H9 (cell line): ENCODE measurements around the gene NKX1-2. TPM values are rescaled to one million over a fixed set of nuclear protein-coding genes. Genes with fewer than 3 reads are reported as not detected.
A peak's percentile ranks its signal among the peaks of the same experiment; 100 is the strongest.

Experiments used
- DNase-seq: peaks from one replicate; pipeline ENCODE4 v3.0.0-alpha.2; 2017
- H2AFZ ChIP-seq: one replicate; pipeline ENCODE4 v1.6.1; 2013; ENCODE audit warnings: mild to moderate bottlenecking, low read length, control low read depth, moderate library complexity
- H2AK5ac ChIP-seq: 2 replicates; pipeline ENCODE4 v1.6.1; 2013; ENCODE audit warnings: low read length, control low read depth, mixed read lengths; ENCODE audit not compliant: insufficient read length
- H2BK120ac ChIP-seq: one replicate; pipeline ENCODE4 v1.6.1; 2013; ENCODE audit warnings: low read depth, mild to moderate bottlenecking, low read length, control low read depth, inconsistent platforms; ENCODE audit not compliant: poor library complexity, severe bottlenecking
- H2BK12ac ChIP-seq: 2 replicates; pipeline ENCODE4 v1.6.1; 2013; ENCODE audit warnings: low read length, control low read depth, mixed read lengths, low read depth; ENCODE audit not compliant: insufficient read length
- H2BK15ac ChIP-seq: 2 replicates; pipeline ENCODE4 v1.6.1; 2013; ENCODE audit warnings: low read depth, low read length, control low read depth
- H2BK20ac ChIP-seq: one replicate; pipeline ENCODE4 v1.6.1; 2013; ENCODE audit warnings: low read depth, mild to moderate bottlenecking, low read length, control low read depth, inconsistent platforms; ENCODE audit not compliant: poor library complexity, severe bottlenecking
- H2BK5ac ChIP-seq: 2 replicates; pipeline ENCODE4 v1.6.1; 2013; ENCODE audit warnings: low read length, control low read depth, mixed read lengths; ENCODE audit not compliant: insufficient read length
- H3K14ac ChIP-seq: 2 replicates; pipeline ENCODE4 v1.6.1; 2013; ENCODE audit warnings: low read length, control low read depth; ENCODE audit not compliant: insufficient read depth
- H3K18ac ChIP-seq: 2 replicates; pipeline ENCODE4 v1.6.1; 2013; ENCODE audit warnings: low read depth, mild to moderate bottlenecking, mixed read lengths, low read length, control low read depth; ENCODE audit not compliant: insufficient read length
- H3K23ac ChIP-seq: 2 replicates; pipeline ENCODE4 v1.6.1; 2013; ENCODE audit warnings: low read length, control low read depth, mixed read lengths, low read depth; ENCODE audit not compliant: insufficient read length
- H3K23me2 ChIP-seq: 2 replicates; pipeline ENCODE4 v1.6.1; 2013; ENCODE audit warnings: low read depth, mild to moderate bottlenecking, mixed read lengths, low read length, control low read depth; ENCODE audit not compliant: insufficient read length, poor library complexity, severe bottlenecking
- H3K27ac ChIP-seq: 2 replicates; pipeline ENCODE4 v1.5.1; 2013; ENCODE audit warnings: low read length, control low read depth, mixed read lengths, low read depth; ENCODE audit not compliant: insufficient read length
- H3K27me3 ChIP-seq: 2 replicates; pipeline ENCODE4 v1.6.1; 2013; ENCODE audit warnings: low read length, control low read depth, inconsistent platforms; ENCODE audit not compliant: insufficient read depth
- H3K4ac ChIP-seq: 2 replicates; pipeline ENCODE4 v1.6.1; 2013; ENCODE audit warnings: low read depth, mild to moderate bottlenecking, control low read depth, inconsistent platforms, low read length, moderate library complexity
- H3K4me1 ChIP-seq: 2 replicates; pipeline ENCODE4 v1.6.1; 2013; ENCODE audit warnings: low read length, control low read depth, inconsistent platforms; ENCODE audit not compliant: insufficient read depth
- H3K4me2 ChIP-seq: 2 replicates; pipeline ENCODE4 v1.6.1; 2013; ENCODE audit warnings: low read length, control low read depth, mixed read lengths; ENCODE audit not compliant: insufficient read length, insufficient read depth
- H3K56ac ChIP-seq: 2 replicates; pipeline ENCODE4 v1.6.1; 2013; ENCODE audit warnings: low read depth, mild to moderate bottlenecking, mixed read lengths, low read length, control low read depth; ENCODE audit not compliant: insufficient read length
- H3K79me1 ChIP-seq: 2 replicates; pipeline ENCODE4 v1.6.1; 2013; ENCODE audit warnings: low read depth, mild to moderate bottlenecking, moderate library complexity, low read length, control low read depth, inconsistent platforms; ENCODE audit not compliant: insufficient read depth, poor library complexity, severe bottlenecking
- H3K79me2 ChIP-seq: 2 replicates; pipeline ENCODE4 v1.6.1; 2013; ENCODE audit warnings: low read length, control low read depth, inconsistent platforms; ENCODE audit not compliant: insufficient read depth
- H3K9ac ChIP-seq: 2 replicates; pipeline ENCODE4 v1.6.1; 2013; ENCODE audit warnings: low read length, control low read depth, mixed read lengths; ENCODE audit not compliant: insufficient read length; ENCODE audit errors: extremely low read depth
- H3K9me3 ChIP-seq: one replicate; pipeline ENCODE4 v1.6.1; 2013; ENCODE audit warnings: low read depth, low read length, inconsistent platforms; ENCODE audit not compliant: control insufficient read depth
- H3T11ph ChIP-seq: one replicate; pipeline ENCODE4 v1.6.1; 2013; ENCODE audit warnings: mild to moderate bottlenecking, low read length, control low read depth, inconsistent platforms
- H4K20me1 ChIP-seq: one replicate; pipeline ENCODE4 v1.6.1; 2013; ENCODE audit not compliant: control insufficient read depth, insufficient read length, insufficient read depth
- H4K5ac ChIP-seq: 2 replicates; pipeline ENCODE4 v1.6.1; 2013; ENCODE audit warnings: low read depth, mild to moderate bottlenecking, mixed read lengths, low read length, control low read depth; ENCODE audit not compliant: insufficient read length
- H4K8ac ChIP-seq: replicated peaks from 2 replicates; pipeline ENCODE4 v1.6.1; 2013; ENCODE audit warnings: low read length, control low read depth, mixed read lengths, low read depth; ENCODE audit not compliant: insufficient read length
- H4K91ac ChIP-seq: 2 replicates; pipeline ENCODE4 v1.6.1; 2013; ENCODE audit warnings: low read depth, mild to moderate bottlenecking, moderate library complexity, mixed read lengths, low read length, control low read depth; ENCODE audit not compliant: insufficient read length
- H3K27ac Mint-ChIP-seq, 3 experiments: 2 replicates in 2 of 3; 3 replicates in 1 of 3; pipeline ENCODE4 v1.8.0; 2020 to 2021; ENCODE audit warnings: mixed read lengths in 3 of 3, mild to moderate bottlenecking in 1 of 3, moderate library complexity in 1 of 3
- H3K27me3 Mint-ChIP-seq: 2 replicates; pipeline ENCODE4 v1.8.0; 2021; ENCODE audit warnings: low read depth, mild to moderate bottlenecking, moderate library complexity, mixed read lengths
- H3K36me3 Mint-ChIP-seq, 3 experiments: 2 replicates in 2 of 3; 3 replicates in 1 of 3; pipeline ENCODE4 v1.8.0; 2020 to 2021; ENCODE audit warnings: low read depth in 3 of 3, mixed read lengths in 3 of 3; ENCODE audit not compliant: insufficient read depth in 1 of 3
- H3K4me1 Mint-ChIP-seq, 2 experiments: 2 replicates each; pipeline ENCODE4 v1.8.0; 2020; ENCODE audit warnings: mixed read lengths in 2 of 2
- H3K4me3 Mint-ChIP-seq, 2 experiments: 2 replicates in 1 of 2; 3 replicates in 1 of 2; pipeline ENCODE4 v1.8.0; 2020 to 2021; ENCODE audit warnings: mild to moderate bottlenecking in 2 of 2, mixed read lengths in 2 of 2, moderate library complexity in 1 of 2
- H3K9me3 Mint-ChIP-seq, 2 experiments: 2 replicates in 1 of 2; 3 replicates in 1 of 2; pipeline ENCODE4 v1.8.0; 2020; ENCODE audit warnings: mild to moderate bottlenecking in 2 of 2, mixed read lengths in 2 of 2, moderate library complexity in 1 of 2
- WGBS: extraction: QIAGEN DNeasy Blood & Tissue Kit; methylation state at CpG from one replicate; pipeline ENCODE4 v1.1.7; 2013; ENCODE audit warnings: missing lambda C conversion rate, low lambda C conversion rate, mixed read lengths; ENCODE audit not compliant: insufficient read length; ENCODE audit errors: extremely low coverage; 5-methylcytosine and 5-hydroxymethylcytosine counted together
- total RNA-seq: library from RNA; stranded (reverse); gene quantifications from 2 replicates; pipeline ENCODE4 v1.2.1, GENCODE V29; 2021
- TF ChIP-seq, protein P1 (sequence below): fragments of 200-600 bp; sonication (generic); conservative IDR thresholded peaks from 3 replicates; pipeline ENCODE4 v1.8.0; 2021; ENCODE audit warnings: antibody characterized with exemption, mild to moderate bottlenecking

NKX1-2 gene
- total RNA-seq, 1 experiment from 2014 or later: 15.3 TPM

- Histone ChIP-seq H3K27me3 (no peaks in the 10 kb centered on the region), H3K4me1 (peaks cover 8% of the 10 kb centered on the region; the same call in 1 of the 2 replicates), H4K8ac (no peak overlapping the region), H3K9me3 (no peaks in the 10 kb centered on the region), H3T11ph (no peak overlapping the region), H2AK5ac (no peak overlapping the region), H2BK5ac (no peak overlapping the region), H3K4me2 (no peak overlapping the region), H2BK12ac (no peak overlapping the region), H3K23ac (no peak overlapping the region), H4K20me1 (peaks cover 3% of the 10 kb centered on the region), H3K18ac (no peak overlapping the region), H2BK120ac (no peak overlapping the region), H4K5ac (no peak overlapping the region), H2BK15ac (no peak overlapping the region), H2AFZ (no peak overlapping the region), H3K14ac (no peak overlapping the region), H4K91ac (no peak overlapping the region), H3K4ac (no peak overlapping the region), H3K56ac (no peak overlapping the region), H2BK20ac (no peak overlapping the region), H3K9ac (no peak overlapping the region), H3K79me2 (no peaks in the 10 kb centered on the region), H3K27ac (no peak overlapping the region), H3K79me1 (no peaks in the 10 kb centered on the region), H3K23me2 (no peaks in the 10 kb centered on the region)
- H3K4me3 Mint-ChIP-seq: no peak overlapping the region
- H3K27me3 Mint-ChIP-seq: peaks cover 9% of the 10 kb centered on the region
- TF ChIP-seq, protein P1, sequence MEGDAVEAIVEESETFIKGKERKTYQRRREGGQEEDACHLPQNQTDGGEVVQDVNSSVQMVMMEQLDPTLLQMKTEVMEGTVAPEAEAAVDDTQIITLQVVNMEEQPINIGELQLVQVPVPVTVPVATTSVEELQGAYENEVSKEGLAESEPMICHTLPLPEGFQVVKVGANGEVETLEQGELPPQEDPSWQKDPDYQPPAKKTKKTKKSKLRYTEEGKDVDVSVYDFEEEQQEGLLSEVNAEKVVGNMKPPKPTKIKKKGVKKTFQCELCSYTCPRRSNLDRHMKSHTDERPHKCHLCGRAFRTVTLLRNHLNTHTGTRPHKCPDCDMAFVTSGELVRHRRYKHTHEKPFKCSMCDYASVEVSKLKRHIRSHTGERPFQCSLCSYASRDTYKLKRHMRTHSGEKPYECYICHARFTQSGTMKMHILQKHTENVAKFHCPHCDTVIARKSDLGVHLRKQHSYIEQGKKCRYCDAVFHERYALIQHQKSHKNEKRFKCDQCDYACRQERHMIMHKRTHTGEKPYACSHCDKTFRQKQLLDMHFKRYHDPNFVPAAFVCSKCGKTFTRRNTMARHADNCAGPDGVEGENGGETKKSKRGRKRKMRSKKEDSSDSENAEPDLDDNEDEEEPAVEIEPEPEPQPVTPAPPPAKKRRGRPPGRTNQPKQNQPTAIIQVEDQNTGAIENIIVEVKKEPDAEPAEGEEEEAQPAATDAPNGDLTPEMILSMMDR: no peak
- no peak for DNase-seq
- H3K4me1 Mint-ChIP-seq: peaks cover 47% of the 10 kb centered on the region in 2 experiments
- no peaks in the 10 kb centered on the region for H3K9me3 Mint-ChIP-seq
- H3K36me3 Mint-ChIP-seq: no peaks in the 10 kb centered on the region
- peak overlapping the region in 2 of 3 experiments; percentile 2 to 17; a peak in 2 of 7 replicates for H3K27ac Mint-ChIP-seq
- no CpG with 5 or more reads among the region's 6 CpGs for WGBS
Measured at GRCh38 chr10:124472071-124472470, 22.2 kb upstream of the NKX1-2 start.
